HepG2 (cell line): ENCODE measurements around the gene TF. TPM values are rescaled to one million over a fixed set of nuclear protein-coding genes. Genes with fewer than 3 reads are reported as not detected.

Experiments
- ATAC-seq: fragments of 200-7000 bp; cut with Tn5 transposase; 3 replicates; pipeline ENCODE4 v1.9.1; 2020; ENCODE audit warnings: mild to moderate bottlenecking, moderate library complexity
- BruUV-seq: library from RNA; stranded (reverse); fragments of 400-500 nt; replicated peaks from 2 replicates; lab custom pipeline; 2021; lab: Mats Ljungman, UMichigan
- CTCF ChIA-PET: fragments of 300-600 bp; formaldehyde crosslinking; extraction: SDS; loops from one replicate; lab custom pipeline; 2021; ENCODE audit warnings: low total read pairs, inconsistent platforms, low intra/inter-chr PET ratio; lab: Yijun Ruan, JAX
- POLR2A ChIA-PET: fragments of 350-600 bp; sonication (Branson Sonifier 250); formaldehyde crosslinking; loops from one replicate; lab custom pipeline; 2020; ENCODE audit warnings: antibody characterized with exemption, inconsistent platforms; lab: Yijun Ruan, JAX
- DNase-seq: peaks from one replicate; pipeline ENCODE4 v3.0.0-alpha.2; 2015; ENCODE audit warnings: low spot score
- FAIRE-seq: peaks from 3 replicates; lab custom pipeline; 2011; peaks lifted over from hg19 to GRCh38; lab: Jason Lieb, UNC
- H2AFZ ChIP-seq: one replicate; pipeline ENCODE4 v1.6.1; 2011; ENCODE audit warnings: low read length, inconsistent platforms
- H3K27ac ChIP-seq: fragments of 300-600 bp; 3 replicates; pipeline ENCODE4 v1.8.0; 2011; ENCODE audit warnings: mixed run types, mild to moderate bottlenecking, mixed read lengths, low read length, inconsistent platforms; ENCODE audit not compliant: insufficient read depth; ENCODE audit errors: extremely low read length
- H3K27me3 ChIP-seq, 2 experiments: fragments of 200-600 bp in 1 of 2; 2 replicates in 1 of 2; 3 replicates in 1 of 2; pipeline versions ENCODE4 v1.6.0 to v1.8.0; 2011; ENCODE audit warnings: low read length in 2 of 2, mild to moderate bottlenecking in 2 of 2, moderate library complexity in 2 of 2, inconsistent platforms in 1 of 2; ENCODE audit not compliant: insufficient read depth in 2 of 2, control insufficient read depth in 1 of 2
- H3K36me3 ChIP-seq, 2 experiments: fragments of 200-600 bp in 1 of 2; replicated peaks in 1 of 2; 2 replicates in 1 of 2; 3 replicates in 1 of 2; pipeline versions ENCODE4 v1.5.1 to v1.8.0; 2011; ENCODE audit warnings: low read length in 2 of 2, inconsistent platforms in 1 of 2; ENCODE audit not compliant: insufficient read depth in 2 of 2, control insufficient read depth in 1 of 2
- H3K4me1 ChIP-seq: 2 replicates; pipeline ENCODE4 v1.5.1; 2012; ENCODE audit warnings: low read length, inconsistent platforms; ENCODE audit not compliant: insufficient read depth
- H3K4me2 ChIP-seq: 2 replicates; pipeline ENCODE4 v1.6.0; 2011; ENCODE audit warnings: low read depth, low read length, inconsistent platforms
- H3K4me3 ChIP-seq, 3 experiments: fragments of 200-600 bp in 1 of 3; sonication (generic), shearing (Covaris generic) in 1 of 3; replicated peaks in 1 of 3; 2 replicates each; pipeline ENCODE4 v1.5.1; 2011 to 2016; ENCODE audit warnings: low read length in 3 of 3, inconsistent platforms in 2 of 3, low read depth in 2 of 3, mild to moderate bottlenecking in 2 of 3, control low read depth in 1 of 3, mixed read lengths in 1 of 3; ENCODE audit not compliant: insufficient read depth in 1 of 3
- H3K79me2 ChIP-seq: one replicate; pipeline ENCODE4 v1.6.1; 2011; ENCODE audit warnings: low read length, inconsistent platforms; ENCODE audit not compliant: insufficient read depth
- H3K9ac ChIP-seq: 2 replicates; pipeline ENCODE4 v1.6.0; 2011; ENCODE audit warnings: mild to moderate bottlenecking, low read depth, low read length, inconsistent platforms; ENCODE audit not compliant: insufficient read depth
- H3K9me3 ChIP-seq: 2 replicates; pipeline ENCODE4 v1.5.1; 2012; ENCODE audit warnings: mild to moderate bottlenecking, low read length
- H4K20me1 ChIP-seq: 2 replicates; pipeline ENCODE4 v1.6.0; 2011; ENCODE audit warnings: inconsistent platforms, mild to moderate bottlenecking, low read length, moderate library complexity; ENCODE audit not compliant: insufficient read depth
- FOXO1 ChIP-seq: sonication (generic); formaldehyde crosslinking; IDR thresholded peaks from 2 replicates; pipeline ENCODE4 v1.4.0; 2020; ENCODE audit warnings: missing genetic modification reagents
- FOXP4 ChIP-seq: sonication (generic); formaldehyde crosslinking; IDR thresholded peaks from 2 replicates; pipeline ENCODE4 v1.4.0; 2020; ENCODE audit warnings: missing genetic modification reagents
- GLI4 ChIP-seq: sonication (generic); formaldehyde crosslinking; IDR thresholded peaks from 2 replicates; pipeline ENCODE4 v1.5.1; 2020; ENCODE audit warnings: missing genetic modification reagents, mild to moderate bottlenecking, moderate library complexity, borderline replicate concordance
- MTERF4 ChIP-seq: sonication (generic); formaldehyde crosslinking; IDR thresholded peaks from 2 replicates; pipeline ENCODE4 v1.8.0; 2023; ENCODE audit warnings: mild to moderate bottlenecking, missing genetic modification reagents
- ONECUT2 ChIP-seq: sonication (generic); formaldehyde crosslinking; IDR thresholded peaks from 2 replicates; pipeline ENCODE4 v1.4.0; 2020; ENCODE audit warnings: missing genetic modification reagents
- POLR2AphosphoS5 ChIP-seq: IDR thresholded peaks from 2 replicates; pipeline ENCODE4 v1.6.1; 2012; ENCODE audit warnings: low read depth, low read length
- REPIN1 ChIP-seq: sonication (generic); formaldehyde crosslinking; IDR thresholded peaks from 2 replicates; pipeline ENCODE4 v1.8.0; 2022; ENCODE audit warnings: missing genetic modification reagents, low read depth, mild to moderate bottlenecking, borderline replicate concordance
- SIN3A ChIP-seq: IDR thresholded peaks from 2 replicates; pipeline ENCODE4 v1.6.1; 2011; ENCODE audit warnings: low read depth, mild to moderate bottlenecking, control low read depth, low read length, borderline replicate concordance
- THYN1 ChIP-seq: sonication (generic); formaldehyde crosslinking; IDR thresholded peaks from 2 replicates; pipeline ENCODE4 v1.8.1; 2023; ENCODE audit warnings: low read depth, mild to moderate bottlenecking, moderate library complexity, missing genetic modification reagents, borderline replicate concordance
- ZNF619 ChIP-seq: sonication (generic); formaldehyde crosslinking; IDR thresholded peaks from 2 replicates; pipeline ENCODE4 v1.4.0; 2020; ENCODE audit warnings: mild to moderate bottlenecking, missing genetic modification reagents
- ZZZ3 ChIP-seq: sonication (generic); formaldehyde crosslinking; IDR thresholded peaks from 2 replicates; pipeline ENCODE4 v1.4.0; 2020; ENCODE audit warnings: missing genetic modification reagents, mild to moderate bottlenecking, borderline replicate concordance
- WGBS: methylation state at CpG from one replicate; pipeline ENCODE4 v1.1.6; 2017; ENCODE audit warnings: low lambda C conversion rate; 5-methylcytosine and 5-hydroxymethylcytosine counted together
- in situ Hi-C: cut with HindIII; loops from 2 replicates; pipeline ENCODE4 v1.10.0; 2017; ENCODE audit warnings: low pct_unique_long_range_greater_than_20kb; ENCODE audit not compliant: extremely low pct_ligation_motif_present
- intact Hi-C: fragments of 100-400 bp; cut with micrococcal nuclease; formaldehyde crosslinking; loops from one replicate; pipeline ENCODE4 v1.10.0; 2022; ENCODE audit not compliant: unreplicated experiment
- polyA plus RNA-seq, 8 experiments: library from polyadenylated mRNA; depleted of rRNA in 3 of 8; stranded (reverse) in 7 of 8; unstranded in 1 of 8; fragments of >200 nt; fragmentation: Illumina TruSeq in 4 of 8; extraction: Trizol in 4 of 8; gene quantifications; 2 replicates each; pipeline versions ENCODE4 v1.2.1 to v1.2.3, GENCODE V29; 2011 to 2016; ENCODE audit warnings: low read depth in 4 of 8, missing spikeins in 1 of 8, mixed read lengths in 1 of 8; ENCODE audit not compliant: insufficient read depth in 1 of 8
- total RNA-seq, 5 experiments: library from RNA; depleted of rRNA; stranded (reverse); fragments of >200 nt; fragmentation: Illumina TruSeq; extraction: Trizol; gene quantifications; 2 replicates each; pipeline ENCODE4 v1.2.3, GENCODE V29; 2016; ENCODE audit warnings: low read depth in 1 of 5
- TF ChIP-seq, protein P1 (sequence below): IDR thresholded peaks from 2 replicates; pipeline ENCODE4 v1.6.1; 2016; ENCODE audit warnings: low read depth, control low read depth

The TF gene
- total and polyA plus RNA-seq, 2 of the 13 experiments (the other 11 are each of a cell fraction or from before 2014, with no cell fraction given) = 10,074 to 11,821 TPM

DNA sequence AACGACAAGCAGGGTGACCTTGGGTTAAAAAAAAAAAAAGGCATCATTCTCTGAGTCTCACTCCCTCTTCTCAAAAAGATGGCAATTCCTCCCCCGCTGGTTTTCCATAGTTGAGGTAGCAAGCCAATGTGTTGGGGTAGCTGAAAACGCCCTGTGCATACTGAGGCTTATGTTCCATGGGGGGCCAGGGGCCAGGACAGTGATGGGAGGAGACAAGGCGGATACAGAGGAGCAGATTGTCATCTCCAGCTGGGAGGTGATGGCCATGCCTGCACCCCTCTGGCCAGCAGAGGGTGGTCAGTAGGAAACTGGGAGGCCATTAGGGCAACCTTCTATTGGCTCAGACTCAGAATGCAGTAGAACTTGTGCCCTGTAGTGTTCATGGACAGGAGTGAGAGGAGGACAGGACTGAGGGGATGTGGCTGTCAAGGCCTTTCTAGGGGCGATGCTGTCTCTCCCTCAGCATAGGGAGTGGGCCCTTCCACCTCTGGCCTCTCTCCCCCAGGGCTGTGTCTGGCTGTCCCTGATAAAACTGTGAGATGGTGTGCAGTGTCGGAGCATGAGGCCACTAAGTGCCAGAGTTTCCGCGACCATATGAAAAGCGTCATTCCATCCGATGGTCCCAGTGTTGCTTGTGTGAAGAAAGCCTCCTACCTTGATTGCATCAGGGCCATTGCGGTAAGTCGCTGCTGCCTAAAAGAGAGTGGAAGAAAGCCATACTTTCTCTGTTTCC lies 1.9 kb downstream of the TF start (continued):
- peak; percentile 74; the same call in 1 of the 2 replicates for TF ChIP-seq SIN3A
- TF ChIP-seq ONECUT2 (CRISPR knock-in tag) = no peak
- TF ChIP-seq, protein P1, sequence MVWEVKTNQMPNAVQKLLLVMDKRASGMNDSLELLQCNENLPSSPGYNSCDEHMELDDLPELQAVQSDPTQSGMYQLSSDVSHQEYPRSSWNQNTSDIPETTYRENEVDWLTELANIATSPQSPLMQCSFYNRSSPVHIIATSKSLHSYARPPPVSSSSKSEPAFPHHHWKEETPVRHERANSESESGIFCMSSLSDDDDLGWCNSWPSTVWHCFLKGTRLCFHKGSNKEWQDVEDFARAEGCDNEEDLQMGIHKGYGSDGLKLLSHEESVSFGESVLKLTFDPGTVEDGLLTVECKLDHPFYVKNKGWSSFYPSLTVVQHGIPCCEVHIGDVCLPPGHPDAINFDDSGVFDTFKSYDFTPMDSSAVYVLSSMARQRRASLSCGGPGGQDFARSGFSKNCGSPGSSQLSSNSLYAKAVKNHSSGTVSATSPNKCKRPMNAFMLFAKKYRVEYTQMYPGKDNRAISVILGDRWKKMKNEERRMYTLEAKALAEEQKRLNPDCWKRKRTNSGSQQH (CRISPR knock-in tag) = no peak
- no peak for TF ChIP-seq GLI4 (CRISPR knock-in tag)

GRCh38 chr3:133749427-133750258 lies 3.5 kb downstream of the TF start:
- in situ Hi-C loops = loop anchor here (5.0 kb wide), 1 partner anchor 87 kb away; the partner anchor contains the start of gene TOPBP1
- peaks cover 0 to 3% of the 10 kb centered on the region in 2 experiments; a peak in 1 of 5 replicates for H3K27me3 ChIP-seq
- FAIRE-seq (no peak), ATAC-seq (no peak), DNase-seq (no peak)
- 30% methylated on average over 6 of the region's 6 CpGs for WGBS
- H3K4me1 ChIP-seq = peaks cover 67% of the 10 kb centered on the region
- H3K36me3 ChIP-seq = peaks cover 19 to 59% of the 10 kb centered on the region in 2 experiments
- no peak overlapping the region for H2AFZ ChIP-seq
- no peaks in the 10 kb centered on the region for H3K9me3 ChIP-seq
- H3K4me3 ChIP-seq = peak overlapping the region; percentile 63 to 85 (median 63)
- H3K27ac ChIP-seq = peak overlapping the region; percentile 20
- peak overlapping the region; percentile 61 for H3K9ac ChIP-seq
- no TSS peak for BruUV-seq
- intact Hi-C loops = loop anchor here (5.0 kb wide), 1 partner anchor 58 kb away; the partner anchor contains the start of gene SRPRB
- ChIA-PET POLR2A (interaction anchor here (0.6 to 2.6 kb wide), 8 partner anchors 10 to 88 kb away, joined by 3 to 10 read pairs (median 5); partner anchors contain the start of gene TOPBP1), CTCF (no interaction called here)
- peak overlapping the region; percentile 80 for H3K4me2 ChIP-seq
- H4K20me1 ChIP-seq = peaks cover 78% of the 10 kb centered on the region
- peaks cover 76% of the 10 kb centered on the region for H3K79me2 ChIP-seq
- TF ChIP-seq ZNF619 (no peak), FOXO1 (no peak), POLR2AphosphoS5 (peak; percentile 42; the same call in 1 of the 2 replicates), FOXP4 (CRISPR knock-in tag) (no peak), THYN1 (CRISPR knock-in tag) (no peak), MTERF4 (CRISPR knock-in tag) (no peak), REPIN1 (CRISPR knock-in tag) (0 out of 2 replicates have a peak, but pooled peaks have one; percentile 20), ZZZ3 (CRISPR knock-in tag) (no peak)
